ENCODE measurements around the gene ARMH4. TPM values are rescaled to one million over a fixed set of nuclear protein-coding genes. Genes with fewer than 3 reads are reported as not detected.

ARMH4 gene
- total and polyA plus RNA-seq, 5 experiments from 2014 or later, result not detected

DNA sequence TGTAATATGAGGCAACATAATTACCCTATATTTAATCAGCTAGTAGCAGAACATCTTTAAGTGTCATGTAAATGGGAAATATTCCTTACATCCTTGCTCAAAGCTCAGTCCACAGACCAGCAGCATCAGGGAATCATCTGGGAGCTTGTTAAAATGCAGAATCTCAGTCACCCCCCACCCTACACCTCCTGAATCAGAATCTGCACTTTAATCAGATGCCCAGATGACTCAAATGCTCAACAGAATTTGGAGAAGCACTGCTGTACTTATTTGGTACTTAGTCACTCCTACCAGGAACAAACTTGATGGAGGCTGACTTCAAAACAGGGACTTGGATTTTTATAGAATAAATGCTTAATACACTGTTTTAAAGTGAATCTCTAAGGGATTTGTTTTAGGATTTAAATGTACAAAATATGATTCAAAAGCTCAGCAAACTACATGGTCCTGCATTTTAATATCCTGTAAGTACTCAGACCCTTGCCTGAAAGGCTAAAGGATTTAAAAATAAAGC is 96.5 kb downstream of the ARMH4 start:
- Mint-ChIP-seq H3K36me3 (no peaks in the 10 kb centered on the region), H3K27ac (no peak overlapping the region), H3K9me3 (no peaks in the 10 kb centered on the region), H3K27me3 (peaks cover 9 to 37% (median 18%) of the 10 kb centered on the region in 5 donors), H3K4me3 (no peak overlapping the region), H3K4me1 (no peaks in the 10 kb centered on the region)
- POLR2A ChIA-PET, result no interaction called here
- DNase-seq (no peak), ATAC-seq (no peak)

GRCh38 chr14:58054100-58054499 is 97.9 kb downstream of the ARMH4 start:
- Mint-ChIP-seq H3K27ac (no peak overlapping the region), H3K4me1 (no peaks in the 10 kb centered on the region), H3K27me3 (peaks cover 9 to 37% (median 16%) of the 10 kb centered on the region in 5 donors), H3K36me3 (no peaks in the 10 kb centered on the region), H3K4me3 (no peak overlapping the region), H3K9me3 (no peaks in the 10 kb centered on the region)
- DNase-seq (no peak), ATAC-seq (no peak)
- POLR2A ChIA-PET, result no interaction called here

GRCh38 chr14:58048219-58048618 is 103.8 kb downstream of the ARMH4 start:
- ATAC-seq (no peak), DNase-seq (no peak)
- Mint-ChIP-seq H3K27ac (no peak overlapping the region), H3K9me3 (peaks cover 0 to 10% (median 3%) of the 10 kb centered on the region in 9 donors), H3K27me3 (peaks cover under 1 to 10% (median 7%) of the 10 kb centered on the region in 5 donors), H3K4me1 (no peaks in the 10 kb centered on the region), H3K36me3 (peaks cover 0 to 5% (median 0%) of the 10 kb centered on the region in 3 donors), H3K4me3 (no peak overlapping the region)
- POLR2A ChIA-PET, result no interaction called here

- Mint-ChIP-seq H3K4me3 (no peak overlapping the region), H3K36me3 (no peaks in the 10 kb centered on the region), H3K27ac (no peak overlapping the region), H3K4me1 (no peaks in the 10 kb centered on the region), H3K9me3 (peaks cover 0 to 12% (median 0%) of the 10 kb centered on the region in 9 donors), H3K27me3 (peaks cover 0 to 28% (median 15%) of the 10 kb centered on the region in 5 donors)
- POLR2A ChIA-PET, result no interaction called here
- DNase-seq (no peak), ATAC-seq (no peak)
Observed at GRCh38 chr14:58027904-58028303, 124.1 kb downstream of the ARMH4 start.

DNA sequence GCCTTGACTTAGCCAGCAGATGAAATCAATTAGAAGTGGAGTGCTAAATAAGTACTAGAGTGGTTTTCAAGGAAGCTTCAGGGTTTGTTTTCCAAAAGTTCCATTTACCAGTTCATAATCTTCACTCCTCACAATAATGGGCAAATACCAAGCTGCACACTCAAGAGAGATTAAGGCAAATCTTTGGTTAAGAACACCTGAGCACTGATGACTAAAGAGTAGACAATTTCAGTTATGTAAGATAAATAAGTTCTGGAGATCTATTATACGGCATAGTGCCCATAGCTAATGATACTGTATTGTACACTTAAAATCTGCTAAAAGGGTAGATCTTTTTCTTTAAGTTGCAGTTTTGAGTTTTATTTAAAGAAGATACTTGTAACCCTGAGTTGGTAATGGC is 125.0 kb downstream of the ARMH4 start:
- POLR2A ChIA-PET, result no interaction called here

GRCh38 chr14:58026219-58026618 is 125.8 kb downstream of the ARMH4 start:
- no peak overlapping the region for H3K27ac Mint-ChIP-seq
- H3K4me3 Mint-ChIP-seq, result no peak overlapping the region
- no peaks in the 10 kb centered on the region for H3K4me1 Mint-ChIP-seq
- DNase-seq, result no peak
- H3K36me3 Mint-ChIP-seq, result no peaks in the 10 kb centered on the region
- H3K27me3 Mint-ChIP-seq, result peaks cover 0 to 28% (median 10%) of the 10 kb centered on the region in 5 donors
- POLR2A ChIA-PET, result no interaction called here
- no peak for ATAC-seq
- peaks cover 0 to 8% (median 0%) of the 10 kb centered on the region in 9 donors for H3K9me3 Mint-ChIP-seq

More for the DNA sequence above, 125.0 kb downstream of the ARMH4 start:
- H3K27me3 Mint-ChIP-seq, result peaks cover 0 to 28% (median 13%) of the 10 kb centered on the region in 5 donors
- no peak overlapping the region for H3K4me3 Mint-ChIP-seq
- H3K9me3 Mint-ChIP-seq, result peaks cover 0 to 10% (median 0%) of the 10 kb centered on the region in 9 donors
- H3K36me3 Mint-ChIP-seq, result no peaks in the 10 kb centered on the region
- no peak overlapping the region for H3K27ac Mint-ChIP-seq
- no peaks in the 10 kb centered on the region for H3K4me1 Mint-ChIP-seq
- ATAC-seq, result no peak
- DNase-seq, result no peak

GRCh38 chr14:58014778-58015177 is 137.2 kb downstream of the ARMH4 start:
- H3K27me3 Mint-ChIP-seq, result peaks cover 0 to 6% (median 2%) of the 10 kb centered on the region in 5 donors
- no peak overlapping the region for H3K27ac Mint-ChIP-seq
- POLR2A ChIA-PET, result no interaction called here
- H3K36me3 Mint-ChIP-seq, result no peaks in the 10 kb centered on the region
- H3K4me3 Mint-ChIP-seq, result no peak overlapping the region
- no peaks in the 10 kb centered on the region for H3K4me1 Mint-ChIP-seq
- ATAC-seq (no peak), DNase-seq (no peak)
- H3K9me3 Mint-ChIP-seq, result peaks cover 0 to 8% (median 0%) of the 10 kb centered on the region in 9 donors

- Mint-ChIP-seq H3K4me3 (no peak overlapping the region), H3K9me3 (no peaks in the 10 kb centered on the region), H3K27ac (no peak overlapping the region), H3K36me3 (no peaks in the 10 kb centered on the region), H3K4me1 (no peaks in the 10 kb centered on the region), H3K27me3 (peaks cover 13 to 23% (median 21%) of the 10 kb centered on the region in 5 donors)
- DNase-seq, result no peak
- POLR2A ChIA-PET, result no interaction called here
- no peak for ATAC-seq
Observed at GRCh38 chr14:58002618-58003017, 149.4 kb downstream of the ARMH4 start.

DNA sequence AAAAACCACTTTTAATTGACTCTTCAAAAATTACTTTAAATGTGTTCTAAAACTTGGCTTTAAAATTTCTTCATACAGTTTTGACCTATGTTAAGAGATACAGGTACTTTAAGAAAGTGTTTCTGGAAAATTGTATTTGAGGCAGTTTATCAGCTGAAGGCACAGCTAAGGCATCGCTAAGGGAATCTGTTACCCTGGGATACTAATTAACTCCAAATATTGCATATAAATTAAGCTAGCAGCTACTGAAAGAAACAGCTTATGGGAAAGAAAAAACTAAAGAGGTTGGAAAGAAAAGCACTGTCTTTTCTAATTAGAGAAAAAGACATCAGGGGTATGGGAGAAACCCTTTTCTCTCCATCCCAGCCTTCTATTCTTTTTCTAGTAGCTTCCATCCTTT is 152.0 kb downstream of the ARMH4 start:
- H3K36me3 Mint-ChIP-seq, result no peaks in the 10 kb centered on the region
- peaks cover 13 to 19% (median 17%) of the 10 kb centered on the region in 5 donors for H3K27me3 Mint-ChIP-seq
- DNase-seq (no peak), ATAC-seq (no peak)
- H3K27ac Mint-ChIP-seq, result no peak overlapping the region
- POLR2A ChIA-PET, result no interaction called here
- H3K4me1 Mint-ChIP-seq, result no peaks in the 10 kb centered on the region
- no peaks in the 10 kb centered on the region for H3K9me3 Mint-ChIP-seq
- H3K4me3 Mint-ChIP-seq, result no peak overlapping the region

GRCh38 chr14:57999471-57999870 is 152.5 kb downstream of the ARMH4 start:
- Mint-ChIP-seq H3K36me3 (no peaks in the 10 kb centered on the region), H3K27ac (no peak overlapping the region), H3K9me3 (no peaks in the 10 kb centered on the region), H3K4me3 (no peak overlapping the region), H3K4me1 (no peaks in the 10 kb centered on the region), H3K27me3 (peaks cover 13 to 19% (median 16%) of the 10 kb centered on the region in 5 donors)
- POLR2A ChIA-PET, result no interaction called here
- no peak for ATAC-seq
- no peak for DNase-seq

GRCh38 chr14:57998766-57999165 is 153.2 kb downstream of the ARMH4 start:
- no peak for ATAC-seq
- Mint-ChIP-seq H3K4me3 (no peak overlapping the region), H3K27me3 (peaks cover 13 to 19% (median 14%) of the 10 kb centered on the region in 5 donors), H3K9me3 (no peaks in the 10 kb centered on the region), H3K4me1 (no peaks in the 10 kb centered on the region), H3K36me3 (no peaks in the 10 kb centered on the region), H3K27ac (no peak overlapping the region)
- DNase-seq, result no peak
- POLR2A ChIA-PET, result no interaction called here

GRCh38 chr14:57991353-57991752 is 160.7 kb downstream of the ARMH4 start:
- no peak for ATAC-seq
- DNase-seq, result no peak
- H3K27ac Mint-ChIP-seq, result no peak overlapping the region
- no peaks in the 10 kb centered on the region for H3K9me3 Mint-ChIP-seq
- POLR2A ChIA-PET, result no interaction called here
- no peaks in the 10 kb centered on the region for H3K36me3 Mint-ChIP-seq
- H3K4me3 Mint-ChIP-seq, result no peak overlapping the region
- peaks cover 9 to 15% (median 11%) of the 10 kb centered on the region in 5 donors for H3K27me3 Mint-ChIP-seq
- H3K4me1 Mint-ChIP-seq, result no peaks in the 10 kb centered on the region

DNA sequence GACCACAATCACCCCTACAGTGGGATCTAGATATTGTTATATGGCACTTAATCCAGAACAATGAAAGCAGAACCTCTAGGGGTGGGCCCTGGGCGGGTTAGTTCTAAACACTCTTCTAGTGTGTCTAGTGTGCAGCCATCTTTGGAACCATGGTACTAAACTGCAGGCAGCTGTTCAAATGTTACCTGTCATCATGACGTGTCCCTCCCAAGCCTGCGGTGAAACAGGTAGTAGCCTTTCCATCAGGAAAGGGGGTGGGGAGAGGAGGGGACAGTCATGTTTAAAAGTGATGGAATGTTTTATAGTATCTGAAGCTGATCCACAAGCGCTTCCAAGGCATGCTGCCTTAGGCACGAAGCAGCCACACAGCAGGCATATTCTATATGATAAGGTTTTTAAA is 163.6 kb downstream of the ARMH4 start:
- no peaks in the 10 kb centered on the region for H3K36me3 Mint-ChIP-seq
- no peak overlapping the region for H3K4me3 Mint-ChIP-seq
- H3K27ac Mint-ChIP-seq, result no peak overlapping the region
- ATAC-seq (no peak), DNase-seq (no peak)
- POLR2A ChIA-PET, result no interaction called here
- peaks cover 10 to 19% (median 13%) of the 10 kb centered on the region in 5 donors for H3K27me3 Mint-ChIP-seq
- no peaks in the 10 kb centered on the region for H3K9me3 Mint-ChIP-seq
- H3K4me1 Mint-ChIP-seq, result no peaks in the 10 kb centered on the region

- ATAC-seq, result no peak
- DNase-seq, result no peak
- Mint-ChIP-seq H3K9me3 (no peaks in the 10 kb centered on the region), H3K27me3 (peaks cover 8 to 23% (median 10%) of the 10 kb centered on the region in 5 donors), H3K4me3 (no peak overlapping the region), H3K36me3 (no peaks in the 10 kb centered on the region), H3K4me1 (no peaks in the 10 kb centered on the region), H3K27ac (no peak overlapping the region)
- POLR2A ChIA-PET, result no interaction called here
Observed at GRCh38 chr14:57987596-57988300, 164.3 kb downstream of the ARMH4 start.
